Measurements from ENCODE around the gene OFD1.
"Not testable (repeated sequence)": the region's sequence is repeated elsewhere in the genome, so short reads cannot be mapped to it uniquely, and the experiment has no call there.

Gene OFD1

DNA sequence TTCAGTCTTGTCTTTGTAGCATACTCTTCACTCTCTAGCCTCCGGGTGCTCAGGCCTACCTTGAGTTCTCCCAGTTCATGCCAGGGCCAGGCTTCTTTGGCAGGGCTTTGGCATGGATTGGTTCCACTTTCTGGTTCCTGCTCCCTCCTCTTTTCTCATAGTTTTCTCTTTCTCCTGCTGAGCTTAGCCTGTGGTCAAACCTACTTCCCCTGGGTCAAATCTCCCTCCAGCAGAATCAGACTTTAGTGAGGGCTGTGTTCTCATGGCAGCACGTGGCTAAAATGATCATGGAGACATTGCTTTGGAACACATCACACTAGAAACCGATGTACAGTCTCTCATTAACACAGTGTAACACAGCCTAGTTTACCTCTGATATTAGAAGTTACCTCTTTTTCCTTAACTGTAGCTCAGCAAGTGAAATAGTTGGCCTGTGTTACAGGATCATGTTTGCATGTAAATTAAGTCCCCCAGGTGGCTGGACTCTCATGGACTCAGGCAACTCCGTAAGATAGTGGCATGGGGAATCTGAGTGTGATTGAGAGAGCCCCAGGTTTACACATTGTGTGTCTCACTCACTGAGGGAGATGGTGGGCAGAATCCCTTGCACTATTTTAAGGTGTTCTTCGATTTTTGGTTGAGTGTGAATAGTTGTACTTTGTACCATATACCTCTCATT, 32.3 kb upstream of the OFD1 start:
- no peak for DNase-seq

DNA sequence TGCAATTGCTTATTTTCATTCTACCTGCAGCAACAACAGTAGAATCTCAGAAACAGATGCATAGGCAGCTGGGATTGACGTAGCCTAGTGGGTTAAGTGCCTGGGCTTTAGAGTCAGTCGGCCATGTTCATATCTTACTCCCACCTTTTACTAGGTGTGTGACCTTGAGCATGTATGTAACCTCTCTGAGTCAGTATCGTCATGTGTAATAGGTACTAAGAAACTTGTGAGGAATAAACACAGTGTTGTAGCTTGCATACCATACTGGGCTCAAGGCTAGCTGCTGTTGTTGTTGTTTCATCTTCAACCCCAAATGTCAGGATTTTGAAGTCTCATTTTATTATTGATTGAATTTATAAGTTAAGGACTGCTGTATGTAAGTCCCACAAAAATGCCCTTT, 31.4 kb upstream of the OFD1 start:
- DNase-seq = no peak

DNA sequence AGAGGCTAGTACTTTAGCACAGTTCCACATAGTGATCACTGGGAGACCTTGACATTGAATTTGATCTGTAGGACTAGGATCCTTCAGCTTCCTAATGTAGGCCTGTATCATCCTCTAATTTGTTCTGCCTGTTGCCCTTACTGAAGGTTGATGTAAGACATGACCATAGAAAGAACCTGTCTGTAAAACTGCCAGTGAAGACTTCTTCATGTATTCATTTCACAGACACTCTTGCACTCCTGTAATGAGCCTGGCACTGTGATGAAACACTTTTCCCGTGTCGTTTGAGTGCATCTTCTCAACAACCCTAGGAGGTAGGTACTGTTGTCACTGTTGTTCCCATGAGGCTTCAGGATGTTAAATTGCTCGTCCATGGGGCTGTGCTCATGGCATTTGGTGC, 31.0 kb upstream of the OFD1 start:
- no peak for DNase-seq

DNA sequence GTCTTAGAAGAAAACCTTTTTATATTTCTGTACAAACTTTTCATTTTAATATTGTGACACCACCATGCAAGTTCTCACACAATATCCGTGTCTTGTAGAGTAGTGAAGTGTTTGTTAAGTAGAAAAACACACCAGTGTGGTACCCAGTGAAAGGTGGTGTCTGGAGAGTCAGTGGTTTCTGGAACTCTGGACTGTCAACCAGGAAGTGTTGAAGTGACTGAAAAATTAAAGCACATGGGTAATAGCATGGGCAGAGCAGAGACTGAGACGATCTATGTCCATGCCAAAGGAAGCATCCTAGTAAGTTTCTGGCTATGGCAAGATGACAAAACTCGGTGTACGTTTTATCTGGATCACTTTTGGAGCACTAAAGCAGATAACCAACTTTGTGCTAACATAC, 23.4 kb upstream of the OFD1 start:
- DNase-seq = no peak

DNA sequence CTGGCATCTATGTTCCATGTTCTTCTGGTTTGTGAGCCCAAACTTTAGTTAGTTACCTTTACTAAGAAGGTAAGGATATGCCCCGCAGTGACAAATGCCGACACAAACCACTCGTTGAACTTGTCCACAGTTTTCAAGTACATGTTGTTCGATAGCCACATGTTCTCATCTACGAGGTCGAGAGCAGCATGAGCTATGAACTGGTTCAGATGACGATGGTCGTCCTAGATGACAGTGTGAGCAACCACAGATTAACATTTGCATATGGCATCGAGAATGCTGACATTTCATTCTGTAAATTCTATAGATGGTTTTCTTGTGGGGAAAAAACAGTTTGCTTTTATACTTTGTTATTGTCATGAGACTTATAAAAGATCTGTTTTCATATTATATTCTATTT, 18.1 kb upstream of the OFD1 start:
- DNase-seq = no peak

DNA sequence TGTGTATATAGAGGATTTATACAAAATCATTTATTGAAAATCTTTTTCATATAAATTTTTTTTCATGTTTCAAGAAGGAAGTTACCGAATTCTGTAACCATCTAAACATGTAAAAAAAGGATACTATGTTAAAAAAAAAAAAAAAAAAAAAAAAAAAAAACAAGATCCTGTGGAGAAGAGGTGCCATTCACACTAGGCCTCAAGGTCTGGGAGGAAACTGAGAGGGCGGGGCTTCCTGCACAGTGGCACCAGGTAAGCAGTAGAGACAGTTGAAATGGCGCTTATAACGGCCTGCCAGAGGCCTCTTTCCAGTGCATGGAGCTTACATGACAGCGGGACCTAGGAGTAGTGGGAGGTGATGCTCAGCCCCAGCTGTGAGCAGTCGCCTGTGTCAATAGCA, 17.6 kb upstream of the OFD1 start:
- DNase-seq = peak; percentile 1

DNA sequence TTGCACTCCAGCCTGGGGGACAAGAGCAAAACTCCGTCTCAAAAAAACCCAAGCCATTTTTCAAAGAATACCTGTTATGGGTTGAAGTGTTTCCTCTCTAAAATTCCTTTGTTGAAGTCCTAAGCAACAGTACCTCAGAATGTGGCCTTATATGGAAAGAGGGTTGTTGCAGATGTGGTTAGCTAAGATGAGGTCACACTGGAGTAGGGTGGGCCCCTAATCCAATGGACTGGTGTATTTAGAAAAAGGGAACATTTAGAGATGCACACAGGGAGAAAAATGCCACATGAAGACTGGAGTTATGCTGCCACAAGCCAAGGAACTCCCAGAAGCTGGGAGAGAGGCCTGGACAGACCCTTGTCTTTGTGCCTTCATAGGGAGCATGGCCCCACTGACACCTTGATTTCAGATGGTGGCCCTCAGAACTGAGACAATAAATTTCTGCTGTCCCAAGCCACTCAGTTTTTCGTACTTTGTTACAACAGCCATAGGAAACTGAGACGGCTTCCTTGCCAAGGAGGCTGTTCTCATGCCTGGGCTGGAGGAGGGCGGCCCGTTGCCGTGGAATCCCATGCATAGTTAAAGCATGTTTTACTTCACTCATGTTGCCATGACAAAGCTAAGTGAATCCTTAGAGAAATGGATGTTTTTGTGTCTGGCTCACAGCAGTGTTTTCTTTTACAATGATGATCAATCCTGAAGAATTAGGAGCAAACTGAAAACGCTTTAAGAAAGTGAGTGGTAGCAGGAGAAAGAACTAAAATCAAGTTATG, 16.7 kb upstream of the OFD1 start:
- DNase-seq = no peak

DNA sequence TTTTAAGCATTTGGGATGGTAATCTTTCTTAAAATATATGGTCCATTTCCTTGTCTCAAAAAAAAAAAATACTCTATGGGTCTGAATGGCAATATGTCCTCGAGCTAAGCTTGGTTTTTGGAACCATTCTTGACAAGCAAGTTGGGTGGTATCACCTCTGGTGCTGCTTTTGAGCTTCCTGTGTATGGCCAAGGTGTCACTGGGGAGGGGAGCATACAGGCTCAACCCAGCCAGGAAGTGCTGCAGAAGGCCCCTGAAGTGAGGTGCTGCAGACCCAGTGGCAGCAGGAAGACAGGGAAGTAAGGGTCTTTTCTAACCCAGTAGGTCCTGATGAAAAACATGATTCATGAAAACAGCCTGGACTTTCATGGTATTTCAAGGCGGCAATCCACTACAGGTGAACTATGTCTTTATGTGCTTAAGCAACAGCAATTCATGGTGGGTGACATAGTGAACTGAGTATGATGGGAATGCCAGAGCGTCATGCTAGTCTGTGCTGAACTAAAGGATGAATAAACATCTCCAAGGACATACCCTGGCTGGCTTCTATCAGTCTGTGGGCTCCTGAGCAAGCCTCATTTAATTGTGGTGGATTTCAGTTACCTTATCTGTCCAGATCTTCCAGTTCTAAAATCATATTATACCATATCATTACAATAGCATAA, 15.2 kb upstream of the OFD1 start:
- DNase-seq = no peak

DNA sequence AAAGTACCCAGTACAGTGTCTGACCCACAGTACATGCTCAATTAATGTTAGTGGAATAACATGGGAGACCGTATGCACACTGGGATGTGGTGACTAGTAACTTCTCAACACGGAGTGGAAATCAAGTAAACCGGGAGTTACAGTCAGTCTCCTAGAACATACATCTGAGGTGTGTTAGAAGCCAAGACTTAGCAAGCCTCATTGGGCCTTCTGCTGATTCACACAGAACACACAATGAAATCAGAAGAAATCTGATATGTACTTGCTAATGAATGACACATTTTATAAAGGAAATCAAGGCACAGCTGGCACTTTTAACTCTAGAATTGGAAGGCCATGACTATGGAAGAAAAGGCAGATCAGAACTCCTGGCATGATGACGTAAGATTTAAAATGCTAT, 13.2 kb upstream of the OFD1 start:
- DNase-seq = no peak

DNA sequence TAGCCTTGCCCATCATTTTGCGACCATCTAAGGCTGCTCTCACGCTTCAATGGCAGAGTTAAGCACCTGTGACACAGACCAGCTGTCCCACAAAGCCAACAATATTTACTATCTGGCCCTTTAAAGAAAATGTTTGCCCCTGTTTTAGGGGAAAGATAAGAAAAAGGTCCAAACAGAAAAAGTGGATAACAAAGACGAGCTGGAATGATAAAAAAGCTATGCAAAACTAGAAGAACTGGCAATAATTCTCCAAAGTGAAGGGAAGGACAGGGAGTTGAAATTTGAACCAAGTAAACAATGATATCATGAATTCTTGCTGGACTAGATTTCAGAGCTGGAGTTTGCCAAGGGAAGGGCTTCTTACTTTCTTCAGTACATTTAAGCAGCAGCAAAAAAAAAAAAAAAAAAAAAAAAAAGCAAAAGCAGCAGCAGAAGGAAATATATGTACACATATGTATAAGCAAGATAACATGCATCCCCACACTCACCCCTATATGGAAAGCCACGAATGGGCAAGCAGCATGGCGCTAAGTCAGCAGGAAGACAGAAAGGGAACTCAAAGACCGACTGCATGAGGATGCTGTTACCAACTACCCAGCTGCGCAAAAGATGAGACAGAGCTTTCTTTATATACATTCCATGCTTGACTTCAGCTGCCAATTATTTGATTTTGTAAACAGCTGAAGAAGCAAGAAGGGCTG, 12.6 kb upstream of the OFD1 start:
- peak; percentile 21 for DNase-seq

DNA sequence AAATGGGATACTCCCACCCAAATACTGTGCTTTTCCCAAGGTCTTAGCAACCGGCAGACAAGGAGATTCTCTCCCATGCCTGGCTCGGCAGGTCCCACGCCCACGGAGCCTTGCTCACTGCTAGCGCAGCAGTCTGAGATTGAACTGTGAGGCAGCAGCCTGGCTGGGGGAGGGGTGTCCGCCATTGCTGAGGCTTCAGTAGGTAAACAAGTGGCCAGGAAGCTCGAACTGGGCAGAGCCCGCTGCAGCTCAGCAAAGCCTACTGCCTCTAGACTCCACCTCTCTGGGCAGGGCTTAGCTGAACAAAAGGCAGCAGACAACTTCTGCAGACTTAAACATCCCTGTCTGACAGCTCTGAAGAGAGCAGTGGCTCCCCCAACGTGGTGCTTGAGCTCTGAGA, 9.7 kb upstream of the OFD1 start:
- DNase-seq = peak; percentile 24

DNA sequence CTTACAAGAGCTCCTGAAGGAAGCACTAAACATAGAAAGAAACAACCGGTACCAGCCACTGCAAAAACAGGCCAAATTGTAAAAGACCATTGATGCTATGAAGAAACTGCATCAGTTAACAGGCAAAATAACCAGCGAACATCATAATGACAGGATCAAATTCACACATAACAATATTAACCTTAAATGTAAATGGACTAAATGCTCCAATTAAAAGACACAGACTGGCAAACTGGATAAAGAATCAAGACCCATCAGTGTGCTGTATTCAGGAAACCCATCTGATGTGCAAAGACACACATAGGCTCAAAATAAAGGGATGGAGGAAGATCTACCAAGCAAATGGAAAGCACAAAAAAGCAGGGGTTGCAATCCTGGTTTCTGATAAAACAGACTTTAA, 8.0 kb upstream of the OFD1 start:
- not testable (repeated sequence) for DNase-seq

DNA sequence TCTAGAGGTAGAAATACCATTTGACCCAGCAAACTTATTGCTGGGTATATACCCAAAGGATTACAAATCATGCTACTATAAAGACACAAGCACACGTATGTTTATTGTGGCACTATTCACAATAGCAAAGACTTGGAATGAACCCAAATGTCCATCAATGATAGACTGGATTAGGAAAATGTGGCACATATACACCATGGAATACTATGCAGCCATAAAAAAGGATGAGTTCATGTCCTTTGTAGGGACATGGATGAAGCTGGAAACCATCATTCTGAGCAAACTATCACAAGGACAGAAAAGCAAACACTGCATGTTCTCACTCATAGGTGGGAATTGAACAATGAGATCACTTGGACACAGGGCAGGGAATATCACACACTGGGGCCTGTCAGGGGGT, 4.0 kb upstream of the OFD1 start:
- DNase-seq = not testable (repeated sequence)

DNA sequence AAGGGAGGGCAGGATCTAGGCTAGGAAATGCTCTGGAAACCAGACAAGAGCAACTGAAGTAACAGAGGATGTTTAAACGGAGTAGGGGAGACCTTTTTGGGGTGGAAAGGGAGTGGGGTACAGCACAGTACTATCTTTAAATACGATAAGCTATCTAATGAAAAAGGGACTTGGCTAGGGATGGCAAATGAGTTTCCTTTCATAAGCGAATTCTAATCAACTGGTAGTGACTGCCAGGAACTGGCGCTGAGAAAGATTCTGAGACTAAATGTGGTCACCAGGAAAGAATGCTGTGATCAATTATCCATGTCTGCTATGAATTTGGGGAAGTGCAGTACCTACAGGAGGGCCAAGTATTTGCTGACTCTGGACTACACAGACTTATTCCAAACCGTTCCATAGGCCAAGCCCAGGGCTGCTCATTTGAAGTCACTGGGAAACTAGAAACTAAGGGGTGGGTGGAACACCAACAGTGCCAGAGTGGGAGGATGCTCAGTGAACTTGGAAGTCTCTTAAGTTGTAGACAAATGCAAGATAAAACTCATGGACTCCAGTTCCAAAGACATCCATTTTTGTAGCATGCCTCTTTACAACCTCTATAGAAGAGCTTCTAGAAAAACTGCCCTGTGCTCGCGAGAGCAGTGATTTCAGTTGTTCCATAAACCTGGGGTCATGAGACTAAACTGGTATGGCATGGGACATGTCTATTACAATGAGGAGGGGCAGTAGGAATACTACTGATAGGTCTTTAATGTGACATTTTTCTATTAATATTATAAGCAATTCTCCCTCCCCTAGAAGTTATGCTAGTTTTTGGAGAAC, 2.1 kb upstream of the OFD1 start:
- DNase-seq = no peak

DNA sequence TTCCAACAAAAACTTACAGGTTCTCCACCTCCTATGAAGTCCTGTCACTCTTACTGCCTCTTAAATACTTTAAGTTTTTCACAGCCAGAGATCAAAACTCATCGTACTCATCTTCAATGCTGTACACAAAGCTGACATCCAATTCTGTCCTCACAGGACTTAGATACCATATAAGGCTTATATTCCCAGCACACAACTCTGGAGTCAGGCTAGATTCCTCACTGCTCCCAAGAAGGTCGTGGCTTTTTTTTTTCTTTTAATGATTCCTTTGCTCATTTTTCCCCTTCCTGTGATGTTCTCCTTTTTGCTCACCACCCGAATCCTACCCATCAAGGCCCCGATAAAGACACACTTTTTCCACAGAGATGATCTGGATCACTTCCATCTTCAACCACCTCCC, 1.0 kb upstream of the OFD1 start:
- no peak for DNase-seq

DNA sequence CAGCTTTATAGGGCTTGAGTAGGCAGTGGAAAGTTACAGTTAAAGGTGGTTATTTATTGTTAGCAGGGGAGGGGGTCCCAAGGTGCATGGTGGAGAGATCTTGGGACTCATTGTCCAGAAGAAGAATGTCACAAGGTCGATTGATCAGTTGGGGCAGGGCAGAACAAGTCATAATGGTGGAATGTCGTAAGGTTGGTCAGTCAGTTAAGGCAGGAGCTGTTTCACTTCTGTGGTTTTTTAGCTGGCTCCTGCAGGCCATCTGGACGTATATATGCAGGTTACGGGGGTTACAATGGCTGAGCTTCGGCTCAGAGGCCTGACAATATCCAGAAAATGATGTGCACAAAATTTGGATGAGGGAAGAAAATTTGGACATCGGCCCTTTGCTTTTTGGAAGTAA, 7.1 kb downstream of the OFD1 start:
- DNase-seq = no peak

DNA sequence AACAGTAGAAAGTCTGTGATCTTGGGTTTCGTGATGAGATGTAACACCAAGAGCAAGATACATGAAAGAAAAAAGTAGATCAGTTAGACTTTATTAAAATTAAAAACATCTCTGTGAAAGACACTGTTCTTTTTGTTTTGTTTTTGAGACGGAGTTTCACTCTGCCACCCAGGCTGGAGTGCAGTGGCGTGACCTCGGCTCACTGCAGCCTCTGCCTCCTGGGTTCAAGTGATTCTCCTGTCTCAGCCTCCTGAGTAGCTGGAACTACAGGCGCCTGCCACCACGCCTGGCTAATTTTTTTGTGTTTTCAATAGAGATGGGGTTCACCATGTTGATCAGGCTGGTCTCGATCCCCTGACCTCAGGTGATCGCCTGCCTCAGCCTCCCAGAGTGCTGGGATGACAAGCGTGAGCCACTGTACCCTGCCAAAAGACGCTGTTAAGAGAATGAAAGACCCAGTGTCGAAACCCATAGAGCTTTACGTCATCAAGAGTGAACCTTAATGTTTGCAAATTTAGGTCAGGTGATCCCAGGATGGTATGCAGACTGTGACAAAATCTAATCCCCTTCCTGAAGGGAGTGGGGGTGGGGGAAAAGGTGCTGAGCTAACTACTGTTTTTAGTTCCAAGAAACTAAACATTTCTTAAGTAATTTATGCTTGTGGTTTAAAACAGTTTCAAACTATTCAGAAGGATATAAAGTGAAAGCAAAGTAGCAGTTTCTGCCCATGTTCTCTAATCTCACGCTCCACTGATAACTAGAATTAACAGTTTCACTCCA, 8.0 kb downstream of the OFD1 start:
- DNase-seq = no peak

DNA sequence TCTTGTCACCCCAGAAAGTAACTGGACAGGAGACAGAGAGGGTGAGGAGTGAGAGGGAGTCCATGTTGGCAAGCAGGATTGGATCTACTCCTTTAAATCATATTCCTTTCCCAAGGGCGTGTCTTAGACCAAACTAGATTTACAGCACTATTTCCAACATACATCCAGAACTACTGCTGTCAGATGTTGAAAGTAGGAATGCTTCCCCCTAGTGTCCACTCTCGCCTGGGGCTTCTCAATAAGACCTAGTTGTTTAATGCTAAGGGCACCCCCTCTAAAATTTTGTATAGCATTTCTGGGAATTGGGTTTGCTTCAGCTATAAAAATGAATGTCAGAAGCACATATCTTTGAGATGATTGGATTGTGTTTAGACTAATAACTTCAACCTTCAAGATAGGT, 13.3 kb downstream of the OFD1 start:
- no peak for DNase-seq

DNA sequence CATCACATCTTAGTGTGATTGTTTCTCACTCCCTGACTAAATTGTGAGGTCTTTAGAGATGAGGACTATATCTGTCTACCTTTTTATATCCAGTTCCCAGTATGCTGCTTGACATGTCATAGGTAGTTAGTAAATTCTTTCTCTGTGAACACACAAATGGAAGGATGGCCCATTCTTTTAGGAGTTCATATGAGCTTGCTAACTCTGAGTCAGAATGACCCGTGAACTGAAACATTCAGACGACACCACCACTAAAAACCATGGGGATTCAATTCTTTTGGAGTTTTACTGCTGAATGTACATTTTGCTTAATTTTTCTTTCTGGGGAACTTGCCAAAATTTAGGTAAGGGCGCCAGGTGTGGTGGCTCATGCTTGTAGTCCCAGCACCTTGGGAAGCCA, 13.9 kb downstream of the OFD1 start:
- DNase-seq = no peak

DNA sequence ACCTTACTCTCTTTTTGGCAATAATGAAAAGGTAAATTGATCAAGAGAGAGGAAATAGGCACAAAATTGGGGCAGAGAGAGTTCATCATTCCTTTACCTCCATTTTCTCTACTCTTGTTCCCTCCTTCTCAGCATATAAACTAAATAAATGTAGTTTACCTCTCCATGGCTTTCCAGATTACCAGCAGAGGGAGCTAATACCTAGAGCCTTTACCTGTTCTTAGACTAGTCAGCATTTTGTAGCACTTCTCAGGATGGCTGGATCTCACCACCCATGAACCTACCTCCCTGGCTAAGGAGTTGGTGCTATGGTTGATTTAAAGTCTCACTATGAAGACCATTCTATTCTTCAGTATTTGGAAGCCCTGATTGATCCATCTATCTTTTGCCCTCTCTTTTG, 15.7 kb downstream of the OFD1 start:
- DNase-seq = no peak

DNA sequence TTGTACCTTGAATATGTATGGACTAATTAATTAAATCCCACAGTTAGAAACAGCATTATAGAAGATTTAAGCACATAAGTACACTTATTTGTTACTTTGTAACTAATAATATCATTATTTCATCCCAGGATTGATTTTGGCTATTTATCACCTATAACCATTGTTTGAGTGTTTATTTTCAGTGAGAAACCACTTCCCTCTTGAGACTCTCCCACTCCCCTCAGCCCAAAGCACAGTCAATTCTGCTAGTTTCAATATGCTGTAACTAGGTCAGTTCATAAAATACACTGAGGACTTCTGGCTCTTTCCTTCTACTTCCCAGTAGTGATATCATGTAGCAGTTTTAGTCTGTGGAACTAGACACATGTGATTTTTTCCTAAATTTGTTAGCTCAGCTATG, 16.3 kb downstream of the OFD1 start:
- no peak for DNase-seq

DNA sequence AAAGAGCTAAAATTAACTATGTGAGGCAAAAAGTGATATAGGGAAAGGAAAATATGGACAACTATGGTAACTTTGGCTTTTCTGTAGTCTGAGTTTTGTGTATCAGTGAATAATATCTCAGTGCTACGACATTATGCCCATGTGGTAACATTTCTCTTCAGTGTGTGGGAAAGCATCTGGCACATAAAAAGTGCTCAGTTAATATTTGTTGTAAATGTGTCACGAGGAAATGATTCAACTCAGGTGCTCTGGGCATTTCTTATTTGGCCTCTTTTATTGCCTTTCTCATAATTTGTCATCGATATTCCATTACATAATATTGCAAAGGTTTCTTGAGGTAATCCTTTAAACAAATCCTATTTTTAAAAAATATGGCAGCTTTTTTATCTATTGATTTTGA, 17.6 kb downstream of the OFD1 start:
- DNase-seq = no peak
